Measurements from ENCODE around the gene KLF6.

DNA sequence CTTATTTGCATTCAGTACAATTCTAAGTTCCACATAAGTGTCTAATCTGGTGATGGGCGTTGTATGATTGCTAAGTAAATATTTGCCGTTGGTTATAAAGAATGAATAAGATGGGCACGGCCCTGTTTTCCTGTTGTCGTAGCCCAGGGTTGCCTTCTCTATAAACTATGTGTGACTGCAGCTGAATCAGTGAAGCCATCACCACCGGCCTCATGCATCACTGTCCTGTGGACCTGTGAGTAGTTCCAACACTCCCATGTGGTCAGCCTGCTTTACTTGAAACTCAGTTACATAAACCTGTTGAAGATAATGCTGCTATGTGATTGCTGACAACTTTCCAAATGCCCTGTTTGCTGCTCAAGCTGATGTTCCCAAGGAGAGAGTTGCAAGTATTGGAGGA is 21.6 kb upstream of the KLF6 start:
- TF ChIP-seq, protein P1, sequence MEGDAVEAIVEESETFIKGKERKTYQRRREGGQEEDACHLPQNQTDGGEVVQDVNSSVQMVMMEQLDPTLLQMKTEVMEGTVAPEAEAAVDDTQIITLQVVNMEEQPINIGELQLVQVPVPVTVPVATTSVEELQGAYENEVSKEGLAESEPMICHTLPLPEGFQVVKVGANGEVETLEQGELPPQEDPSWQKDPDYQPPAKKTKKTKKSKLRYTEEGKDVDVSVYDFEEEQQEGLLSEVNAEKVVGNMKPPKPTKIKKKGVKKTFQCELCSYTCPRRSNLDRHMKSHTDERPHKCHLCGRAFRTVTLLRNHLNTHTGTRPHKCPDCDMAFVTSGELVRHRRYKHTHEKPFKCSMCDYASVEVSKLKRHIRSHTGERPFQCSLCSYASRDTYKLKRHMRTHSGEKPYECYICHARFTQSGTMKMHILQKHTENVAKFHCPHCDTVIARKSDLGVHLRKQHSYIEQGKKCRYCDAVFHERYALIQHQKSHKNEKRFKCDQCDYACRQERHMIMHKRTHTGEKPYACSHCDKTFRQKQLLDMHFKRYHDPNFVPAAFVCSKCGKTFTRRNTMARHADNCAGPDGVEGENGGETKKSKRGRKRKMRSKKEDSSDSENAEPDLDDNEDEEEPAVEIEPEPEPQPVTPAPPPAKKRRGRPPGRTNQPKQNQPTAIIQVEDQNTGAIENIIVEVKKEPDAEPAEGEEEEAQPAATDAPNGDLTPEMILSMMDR (tag by site-specific recombination; IDR thresholded peaks at IDR 0.05), result no peak
- no peak for TF ChIP-seq ZNF223 (tag by site-specific recombination; IDR thresholded peaks at IDR 0.05)
- no peak for TF ChIP-seq ZNF239 (tag by site-specific recombination; IDR thresholded peaks at IDR 0.05)
